ENCODE results near the gene LRRC71.
A peak's percentile ranks its signal among the peaks of the same experiment; 100 is the strongest.

The LRRC71 gene

DNA sequence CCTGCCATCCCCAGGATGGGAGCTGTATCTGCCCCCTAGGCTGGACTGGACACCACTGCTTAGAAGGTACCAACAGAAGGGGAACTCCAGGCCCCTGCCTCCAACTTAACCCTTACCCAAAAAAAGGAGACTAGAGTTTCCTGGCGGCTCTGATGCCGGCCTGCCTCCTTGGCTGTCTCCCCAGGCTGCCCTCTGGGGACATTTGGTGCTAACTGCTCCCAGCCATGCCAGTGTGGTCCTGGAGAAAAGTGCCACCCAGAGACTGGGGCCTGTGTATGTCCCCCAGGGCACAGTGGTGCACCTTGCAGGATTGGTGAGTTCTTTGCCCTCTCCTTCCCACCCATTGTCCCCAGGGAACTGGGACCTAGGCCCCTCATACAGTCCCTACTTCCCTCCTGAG, 8.1 kb upstream of the LRRC71 start:
- no peak overlapping the region for H3K9ac ChIP-seq (ENCODE audit: low read length in 5 of 5)
- no peak overlapping the region for H3K4me3 ChIP-seq (ENCODE audit: low read depth in 1 of 5, low read length in 5 of 5)
- peaks cover 4 to 26% (median 16%) of the 10 kb centered on the region in 5 donors for H3K4me1 ChIP-seq (ENCODE audit: control insufficient read depth in 5 of 5, insufficient read depth in 5 of 5, low read length in 5 of 5)
- H3K9me3 ChIP-seq (ENCODE audit: control insufficient read depth in 5 of 5, low read length in 5 of 5): no peaks in the 10 kb centered on the region
- no peak overlapping the region for H3K27ac ChIP-seq (ENCODE audit: low read depth, low read length)
- peaks cover 0 to 4% (median 0%) of the 10 kb centered on the region in 5 donors for H3K27me3 ChIP-seq (ENCODE audit: control insufficient read depth in 5 of 5, insufficient read depth in 4 of 5, low read length in 5 of 5)
- H3K36me3 ChIP-seq (ENCODE audit: control insufficient read depth in 5 of 5, insufficient read depth in 5 of 5, low read length in 5 of 5): peaks cover 0 to 80% (median 50%) of the 10 kb centered on the region in 5 donors

DNA sequence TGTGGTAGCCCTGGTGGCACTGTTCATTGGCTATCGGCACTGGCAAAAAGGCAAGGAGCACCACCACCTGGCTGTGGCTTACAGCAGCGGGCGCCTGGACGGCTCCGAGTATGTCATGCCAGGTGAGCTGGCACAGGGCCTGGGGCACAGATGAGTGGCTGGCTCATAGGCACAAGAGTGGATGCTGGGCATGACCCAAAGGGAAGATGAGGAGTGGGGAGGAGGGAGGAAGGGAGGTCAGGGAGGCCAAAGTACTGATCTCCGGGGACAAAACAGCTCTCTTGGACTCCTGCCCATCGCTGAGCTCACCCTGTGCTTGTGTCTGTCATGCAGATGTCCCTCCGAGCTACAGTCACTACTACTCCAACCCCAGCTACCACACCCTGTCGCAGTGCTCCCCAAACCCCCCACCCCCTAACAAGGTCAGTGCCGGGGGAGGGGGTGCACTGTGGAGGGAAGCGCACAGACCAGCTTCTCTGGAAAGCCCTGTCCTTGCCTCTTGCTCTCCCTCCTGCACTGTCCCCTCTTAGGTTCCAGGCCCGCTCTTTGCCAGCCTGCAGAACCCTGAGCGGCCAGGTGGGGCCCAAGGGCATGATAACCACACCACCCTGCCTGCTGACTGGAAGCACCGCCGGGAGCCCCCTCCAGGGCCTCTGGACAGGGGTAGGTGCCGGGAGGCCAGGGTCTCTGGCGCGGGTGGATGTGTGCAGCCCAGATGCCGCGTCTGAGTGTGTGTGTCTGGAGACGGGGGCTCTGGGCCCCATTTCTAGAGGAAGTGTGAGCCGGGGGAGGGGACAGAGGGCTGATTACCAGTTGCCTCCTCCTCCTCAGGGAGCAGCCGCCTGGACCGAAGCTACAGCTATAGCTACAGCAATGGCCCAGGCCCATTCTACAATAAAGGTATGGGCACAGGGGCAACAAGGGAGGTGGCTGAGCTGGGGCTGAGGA, 7.3 kb upstream of the LRRC71 start:
- peaks cover 0 to 76% (median 50%) of the 10 kb centered on the region in 5 donors for H3K36me3 ChIP-seq (ENCODE audit: control insufficient read depth in 5 of 5, insufficient read depth in 5 of 5, low read length in 5 of 5)
- H3K4me3 ChIP-seq (ENCODE audit: low read depth in 1 of 5, low read length in 5 of 5): no peak overlapping the region
- H3K27me3 ChIP-seq (ENCODE audit: control insufficient read depth in 5 of 5, insufficient read depth in 4 of 5, low read length in 5 of 5): peaks cover 0 to 2% (median 0%) of the 10 kb centered on the region in 5 donors
- H3K9ac ChIP-seq (ENCODE audit: low read length in 5 of 5): no peak overlapping the region
- no peaks in the 10 kb centered on the region for H3K9me3 ChIP-seq (ENCODE audit: control insufficient read depth in 5 of 5, low read length in 5 of 5)
- H3K27ac ChIP-seq (ENCODE audit: low read depth, low read length): no peak overlapping the region
- peaks cover 2 to 22% (median 15%) of the 10 kb centered on the region in 5 donors for H3K4me1 ChIP-seq (ENCODE audit: control insufficient read depth in 5 of 5, insufficient read depth in 5 of 5, low read length in 5 of 5)

DNA sequence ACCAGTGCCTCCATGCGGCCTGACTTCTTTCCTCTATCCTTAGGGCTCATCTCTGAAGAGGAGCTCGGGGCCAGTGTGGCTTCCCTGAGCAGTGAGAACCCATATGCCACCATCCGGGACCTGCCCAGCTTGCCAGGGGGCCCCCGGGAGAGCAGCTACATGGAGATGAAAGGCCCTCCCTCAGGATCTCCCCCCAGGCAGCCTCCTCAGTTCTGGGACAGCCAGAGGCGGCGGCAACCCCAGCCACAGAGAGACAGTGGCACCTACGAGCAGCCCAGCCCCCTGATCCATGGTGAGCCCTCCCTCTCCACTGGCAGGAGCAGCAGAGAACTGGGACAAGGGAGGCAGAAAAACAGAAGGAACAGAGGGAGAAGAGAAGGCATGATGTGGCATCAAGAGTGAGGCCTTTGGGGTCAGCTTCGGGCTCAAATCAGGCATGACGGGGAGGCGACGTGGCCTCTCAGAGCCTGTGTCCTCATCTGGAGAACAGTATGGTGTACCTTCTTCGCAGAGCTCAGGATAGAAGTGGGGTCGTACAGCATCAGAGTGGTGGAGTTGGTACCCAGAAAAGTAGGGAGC, 6.5 kb upstream of the LRRC71 start:
- H3K4me1 ChIP-seq (ENCODE audit: control insufficient read depth in 5 of 5, insufficient read depth in 5 of 5, low read length in 5 of 5): peaks cover 0 to 16% (median 14%) of the 10 kb centered on the region in 5 donors
- no peak overlapping the region for H3K9ac ChIP-seq (ENCODE audit: low read length in 5 of 5)
- peaks cover 0 to 2% (median 0%) of the 10 kb centered on the region in 5 donors for H3K27me3 ChIP-seq (ENCODE audit: control insufficient read depth in 5 of 5, insufficient read depth in 4 of 5, low read length in 5 of 5)
- H3K9me3 ChIP-seq (ENCODE audit: control insufficient read depth in 5 of 5, low read length in 5 of 5): no peaks in the 10 kb centered on the region
- peaks cover 0 to 68% (median 47%) of the 10 kb centered on the region in 5 donors for H3K36me3 ChIP-seq (ENCODE audit: control insufficient read depth in 5 of 5, insufficient read depth in 5 of 5, low read length in 5 of 5)
- H3K4me3 ChIP-seq (ENCODE audit: low read depth in 1 of 5, low read length in 5 of 5): no peak overlapping the region
- no peak overlapping the region for H3K27ac ChIP-seq (ENCODE audit: low read depth, low read length)

DNA sequence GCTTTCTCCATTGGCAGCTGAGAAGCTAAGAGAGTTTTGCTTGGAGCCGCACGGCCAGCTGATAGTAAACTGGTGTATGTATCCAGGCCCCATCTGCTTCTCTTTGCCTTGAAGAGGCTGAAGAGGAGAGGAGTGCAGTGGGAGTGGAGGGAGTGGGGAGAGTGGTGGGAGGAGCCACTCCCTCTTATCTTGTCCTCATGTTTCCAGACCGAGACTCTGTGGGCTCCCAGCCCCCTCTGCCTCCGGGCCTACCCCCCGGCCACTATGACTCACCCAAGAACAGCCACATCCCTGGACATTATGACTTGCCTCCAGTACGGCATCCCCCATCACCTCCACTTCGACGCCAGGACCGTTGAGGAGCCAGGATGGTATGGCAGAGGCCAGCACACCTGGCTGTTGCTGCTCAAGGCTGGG, 6.0 kb upstream of the LRRC71 start:
- H3K9me3 ChIP-seq (ENCODE audit: control insufficient read depth in 5 of 5, low read length in 5 of 5): no peaks in the 10 kb centered on the region
- H3K36me3 ChIP-seq (ENCODE audit: control insufficient read depth in 5 of 5, insufficient read depth in 5 of 5, low read length in 5 of 5): peaks cover 0 to 64% (median 43%) of the 10 kb centered on the region in 5 donors
- H3K27me3 ChIP-seq (ENCODE audit: control insufficient read depth in 5 of 5, insufficient read depth in 4 of 5, low read length in 5 of 5): peaks cover 0 to 2% (median 0%) of the 10 kb centered on the region in 5 donors
- no peak overlapping the region for H3K9ac ChIP-seq (ENCODE audit: low read length in 5 of 5)
- H3K27ac ChIP-seq (ENCODE audit: low read depth, low read length): no peak overlapping the region
- H3K4me1 ChIP-seq (ENCODE audit: control insufficient read depth in 5 of 5, insufficient read depth in 5 of 5, low read length in 5 of 5): peaks cover 0 to 16% (median 14%) of the 10 kb centered on the region in 5 donors
- H3K4me3 ChIP-seq (ENCODE audit: low read depth in 1 of 5, low read length in 5 of 5): no peak overlapping the region

DNA sequence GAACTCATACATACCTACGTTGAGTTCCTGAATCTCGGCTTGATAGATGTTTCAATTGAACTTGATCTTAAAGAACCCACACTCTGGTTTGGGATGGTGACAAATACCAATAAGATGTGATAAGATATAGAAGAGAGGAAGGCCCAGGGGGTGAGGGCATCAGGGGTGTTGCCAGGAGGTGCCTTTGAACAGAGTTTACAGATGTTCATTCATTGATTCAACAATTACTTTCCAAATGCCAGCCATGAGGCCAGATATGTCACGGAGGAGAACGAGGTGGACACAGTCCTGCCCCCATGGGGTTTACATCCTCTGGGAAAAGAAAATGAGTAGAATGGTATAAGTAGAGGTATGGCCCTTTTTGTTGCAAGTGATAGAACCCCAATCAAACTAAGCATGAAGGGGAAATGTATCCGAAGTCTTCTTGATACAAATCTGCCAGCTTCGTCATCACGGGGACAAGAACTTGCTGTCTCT, 659 bp downstream of the LRRC71 start:
- peaks cover 0 to 12% (median 0%) of the 10 kb centered on the region in 5 donors for H3K36me3 ChIP-seq (ENCODE audit: control insufficient read depth in 5 of 5, insufficient read depth in 5 of 5, low read length in 5 of 5)
- peaks cover 41 to 51% (median 46%) of the 10 kb centered on the region in 5 donors for H3K27me3 ChIP-seq (ENCODE audit: control insufficient read depth in 5 of 5, insufficient read depth in 4 of 5, low read length in 5 of 5)
- H3K9ac ChIP-seq (ENCODE audit: low read length in 5 of 5): no peak overlapping the region
- no peaks in the 10 kb centered on the region for H3K9me3 ChIP-seq (ENCODE audit: control insufficient read depth in 5 of 5, low read length in 5 of 5)
- H3K27ac ChIP-seq (ENCODE audit: low read depth, low read length): no peak overlapping the region
- H3K4me3 ChIP-seq (ENCODE audit: low read depth in 1 of 5, low read length in 5 of 5): peak overlapping the region in 1 of 5 donors; percentile 50
- peaks cover 0 to 21% (median 17%) of the 10 kb centered on the region in 5 donors for H3K4me1 ChIP-seq (ENCODE audit: control insufficient read depth in 5 of 5, insufficient read depth in 5 of 5, low read length in 5 of 5)

DNA sequence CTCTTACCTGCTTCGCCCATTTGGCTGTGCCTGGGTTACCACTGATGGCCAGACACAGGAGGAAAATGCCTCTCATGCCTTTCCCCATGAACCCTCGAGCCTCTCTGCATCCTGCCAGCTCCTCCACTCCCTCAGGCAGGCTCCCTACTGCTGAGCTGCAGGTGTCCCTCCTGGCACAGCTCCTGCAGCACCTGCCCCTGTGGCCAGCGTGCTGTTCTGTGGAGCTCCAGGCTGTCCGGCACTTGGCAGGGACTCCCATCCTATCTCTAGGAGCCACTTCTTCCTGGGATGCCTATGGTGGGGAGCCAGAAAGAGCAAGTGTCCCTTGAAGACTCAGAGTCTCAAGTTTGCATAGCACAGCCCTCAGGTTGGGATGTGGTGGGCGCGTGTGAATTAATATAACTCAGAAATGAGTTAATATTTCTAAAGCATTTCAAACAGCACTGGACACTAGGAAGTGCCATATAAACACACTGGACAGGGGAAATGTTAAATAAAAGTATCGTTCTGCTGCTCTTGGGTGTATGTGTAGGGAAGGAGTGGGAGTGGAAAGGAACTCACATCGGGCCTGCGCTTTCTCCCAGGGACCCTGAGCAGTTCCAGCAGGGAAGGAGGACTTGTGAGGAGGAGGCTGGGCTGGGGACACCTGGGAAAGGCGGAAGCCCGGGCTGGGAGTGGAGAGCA, 2.7 kb downstream of the LRRC71 start:
- Histone ChIP-seq H3K9me3 (ENCODE audit: control insufficient read depth in 5 of 5, low read length in 5 of 5) (no peaks in the 10 kb centered on the region), H3K27me3 (ENCODE audit: control insufficient read depth in 5 of 5, insufficient read depth in 4 of 5, low read length in 5 of 5) (peaks cover 52 to 69% (median 64%) of the 10 kb centered on the region in 5 donors), H3K9ac (ENCODE audit: low read length in 5 of 5) (no peak overlapping the region), H3K4me3 (ENCODE audit: low read depth in 1 of 5, low read length in 5 of 5) (no peak overlapping the region), H3K36me3 (ENCODE audit: control insufficient read depth in 5 of 5, insufficient read depth in 5 of 5, low read length in 5 of 5) (no peaks in the 10 kb centered on the region), H3K27ac (ENCODE audit: low read depth, low read length) (no peak overlapping the region), H3K4me1 (ENCODE audit: control insufficient read depth in 5 of 5, insufficient read depth in 5 of 5, low read length in 5 of 5) (peaks cover 0 to 33% (median 27%) of the 10 kb centered on the region in 5 donors)

DNA sequence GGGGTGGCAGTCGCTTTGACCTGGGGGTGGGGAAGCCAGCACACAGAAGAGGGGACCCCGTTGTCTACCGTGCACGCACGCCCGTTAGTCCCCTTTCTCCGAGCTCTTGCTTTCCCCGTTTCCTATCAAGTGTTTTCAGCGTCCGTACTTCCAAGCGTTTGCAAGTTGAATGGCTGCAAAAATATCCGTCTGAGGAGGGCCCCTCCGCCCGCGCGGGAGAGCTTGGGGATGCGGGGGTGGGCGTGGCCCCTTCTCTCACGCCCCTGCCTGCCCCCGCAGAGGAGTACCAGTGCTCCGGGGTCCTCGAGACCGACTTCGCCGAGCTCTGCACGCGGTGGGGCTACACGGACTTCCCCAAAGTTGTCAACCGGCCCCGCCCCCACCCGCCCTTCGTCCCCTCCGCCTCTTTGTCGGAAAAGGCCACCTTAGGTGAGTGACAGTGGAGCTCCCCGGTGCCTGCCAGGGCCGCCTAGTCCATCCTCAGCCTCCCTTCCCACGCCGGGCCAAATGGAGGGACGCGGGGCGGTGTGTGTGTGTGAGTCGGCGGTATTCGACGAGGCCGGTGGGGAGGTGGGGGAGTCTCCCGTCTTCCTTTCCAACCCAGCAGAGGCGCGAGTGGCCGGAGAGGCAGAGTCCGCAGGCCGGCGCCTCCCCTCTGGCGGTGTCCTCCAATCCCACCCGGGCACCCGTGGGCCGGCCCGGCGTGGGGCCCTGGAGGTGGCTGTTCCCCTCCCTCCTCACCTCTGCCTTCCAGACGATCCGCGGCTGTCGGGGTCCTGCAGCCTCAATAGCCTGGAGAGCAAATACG, 3.4 kb downstream of the LRRC71 start:
- H3K27me3 ChIP-seq (ENCODE audit: control insufficient read depth in 5 of 5, insufficient read depth in 4 of 5, low read length in 5 of 5): peaks cover 53 to 71% (median 65%) of the 10 kb centered on the region in 5 donors
- no peak overlapping the region for H3K4me3 ChIP-seq (ENCODE audit: low read depth in 1 of 5, low read length in 5 of 5)
- H3K27ac ChIP-seq (ENCODE audit: low read depth, low read length): no peak overlapping the region

DNA sequence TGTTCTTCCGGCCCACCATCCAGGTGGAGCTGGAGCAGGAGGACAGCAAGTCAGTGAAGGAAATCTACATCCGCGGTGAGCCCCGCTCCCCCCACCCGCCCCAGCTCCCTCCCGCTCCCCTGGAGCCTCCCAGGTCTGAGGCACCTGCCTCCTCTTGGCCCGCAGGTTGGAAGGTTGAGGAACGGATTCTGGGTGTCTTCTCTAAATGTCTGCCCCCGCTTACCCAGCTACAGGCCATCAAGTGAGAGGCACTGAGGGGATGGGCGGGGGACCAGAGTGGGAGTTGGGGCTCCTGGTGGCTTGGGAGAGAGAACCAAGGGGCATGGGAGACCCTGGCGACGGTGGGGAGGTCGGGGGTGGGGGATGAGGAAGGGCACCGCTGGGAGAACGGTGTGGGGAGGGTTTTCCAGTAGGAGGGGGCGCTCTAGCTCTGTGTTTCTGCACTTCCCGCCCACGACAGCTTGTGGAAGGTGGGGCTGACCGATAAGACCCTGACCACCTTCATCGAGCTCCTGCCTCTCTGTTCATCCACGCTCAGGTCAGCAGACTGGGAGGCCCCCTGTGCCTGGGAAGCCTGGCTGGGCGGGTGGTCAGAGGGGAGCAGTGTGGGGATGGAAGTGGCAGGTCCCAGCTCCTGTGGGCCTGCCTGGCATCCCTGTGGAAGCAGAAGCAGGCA, 4.2 kb downstream of the LRRC71 start:
- no peak overlapping the region for H3K9ac ChIP-seq (ENCODE audit: low read length in 5 of 5)
- H3K9me3 ChIP-seq (ENCODE audit: control insufficient read depth in 5 of 5, low read length in 5 of 5): no peaks in the 10 kb centered on the region
- no peak overlapping the region for H3K27ac ChIP-seq (ENCODE audit: low read depth, low read length)
- no peaks in the 10 kb centered on the region for H3K36me3 ChIP-seq (ENCODE audit: control insufficient read depth in 5 of 5, insufficient read depth in 5 of 5, low read length in 5 of 5)
- peaks cover 0 to 33% (median 27%) of the 10 kb centered on the region in 5 donors for H3K4me1 ChIP-seq (ENCODE audit: control insufficient read depth in 5 of 5, insufficient read depth in 5 of 5, low read length in 5 of 5)
- H3K4me3 ChIP-seq (ENCODE audit: low read depth in 1 of 5, low read length in 5 of 5): no peak overlapping the region
- peaks cover 57 to 78% (median 73%) of the 10 kb centered on the region in 5 donors for H3K27me3 ChIP-seq (ENCODE audit: control insufficient read depth in 5 of 5, insufficient read depth in 4 of 5, low read length in 5 of 5)

More for the DNA sequence above, 3.4 kb downstream of the LRRC71 start:
- H3K9ac ChIP-seq (ENCODE audit: low read length in 5 of 5): no peak overlapping the region
- peaks cover 0 to 33% (median 27%) of the 10 kb centered on the region in 5 donors for H3K4me1 ChIP-seq (ENCODE audit: control insufficient read depth in 5 of 5, insufficient read depth in 5 of 5, low read length in 5 of 5)
- H3K9me3 ChIP-seq (ENCODE audit: control insufficient read depth in 5 of 5, low read length in 5 of 5): no peaks in the 10 kb centered on the region
- no peaks in the 10 kb centered on the region for H3K36me3 ChIP-seq (ENCODE audit: control insufficient read depth in 5 of 5, insufficient read depth in 5 of 5, low read length in 5 of 5)

All from subcutaneous abdominal adipose tissue (tissue), 5 donors.